WI38 (cell line): ENCODE results near the gene CIRBP.

Experiments used
- H3K4me3 ChIP-seq: 2 replicates; pipeline ENCODE4 v1.5.1; 2011; ENCODE audit warnings: low read depth, mild to moderate bottlenecking, control low read depth, low read length
- CTCF ChIP-seq: IDR thresholded peaks from 2 replicates; pipeline ENCODE4 v1.5.1; 2012; ENCODE audit warnings: low read depth, mild to moderate bottlenecking, control low read depth, low read length

Gene CIRBP

GRCh38 chr19:1247748-1248138, 21.4 kb upstream of the CIRBP start:
- peak overlapping the region; percentile 69 for H3K4me3 ChIP-seq
- TF ChIP-seq CTCF = no peak

- TF ChIP-seq CTCF = peak; percentile 40
- peak within 1 kb of the TSS; percentile 69 for H3K4me3 ChIP-seq
These were observed 20.9 kb upstream of the CIRBP start, which contains the start of gene MIDN for GRCh38 chr19:1248139-1248785. MIDN (plus strand) TSS chr19:1248583; CDS start chr19:1250297, 1,714 bp downstream.

GRCh38 chr19:1248786-1249297, 20.3 kb upstream of the CIRBP start:
- H3K4me3 ChIP-seq = peak overlapping the region; percentile 69
- peak; percentile 56 for TF ChIP-seq CTCF

- peak overlapping the region; percentile 89 for H3K4me3 ChIP-seq
- no peak for TF ChIP-seq CTCF
These were observed 19.7 kb upstream of the CIRBP start for GRCh38 chr19:1249298-1249989.

GRCh38 chr19:1249990-1250436, 19.1 kb upstream of the CIRBP start:
- TF ChIP-seq CTCF = no peak
- H3K4me3 ChIP-seq = peak overlapping the region; percentile 89

- peak overlapping the region; percentile 89 for H3K4me3 ChIP-seq
- TF ChIP-seq CTCF = no peak
These were observed 18.5 kb upstream of the CIRBP start for GRCh38 chr19:1250437-1251260.
